ENCODE results near the gene MYCN.
"Not testable (repeated sequence)": the region's sequence is repeated elsewhere in the genome, so short reads cannot be mapped to it uniquely, and the experiment has no call there.

MYCN gene

DNA sequence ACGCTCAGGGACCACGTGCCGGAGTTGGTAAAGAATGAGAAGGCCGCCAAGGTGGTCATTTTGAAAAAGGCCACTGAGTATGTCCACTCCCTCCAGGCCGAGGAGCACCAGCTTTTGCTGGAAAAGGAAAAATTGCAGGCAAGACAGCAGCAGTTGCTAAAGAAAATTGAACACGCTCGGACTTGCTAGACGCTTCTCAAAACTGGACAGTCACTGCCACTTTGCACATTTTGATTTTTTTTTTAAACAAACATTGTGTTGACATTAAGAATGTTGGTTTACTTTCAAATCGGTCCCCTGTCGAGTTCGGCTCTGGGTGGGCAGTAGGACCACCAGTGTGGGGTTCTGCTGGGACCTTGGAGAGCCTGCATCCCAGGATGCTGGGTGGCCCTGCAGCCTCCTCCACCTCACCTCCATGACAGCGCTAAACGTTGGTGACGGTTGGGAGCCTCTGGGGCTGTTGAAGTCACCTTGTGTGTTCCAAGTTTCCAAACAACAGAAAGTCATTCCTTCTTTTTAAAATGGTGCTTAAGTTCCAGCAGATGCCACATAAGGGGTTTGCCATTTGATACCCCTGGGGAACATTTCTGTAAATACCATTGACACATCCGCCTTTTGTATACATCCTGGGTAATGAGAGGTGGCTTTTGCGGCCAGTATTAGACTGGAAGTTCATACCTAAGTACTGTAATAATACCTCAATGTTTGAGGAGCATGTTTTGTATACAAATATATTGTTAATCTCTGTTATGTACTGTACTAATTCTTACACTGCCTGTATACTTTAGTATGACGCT is 5.8 kb downstream of the MYCN start:
- no peak for DNase-seq

DNA sequence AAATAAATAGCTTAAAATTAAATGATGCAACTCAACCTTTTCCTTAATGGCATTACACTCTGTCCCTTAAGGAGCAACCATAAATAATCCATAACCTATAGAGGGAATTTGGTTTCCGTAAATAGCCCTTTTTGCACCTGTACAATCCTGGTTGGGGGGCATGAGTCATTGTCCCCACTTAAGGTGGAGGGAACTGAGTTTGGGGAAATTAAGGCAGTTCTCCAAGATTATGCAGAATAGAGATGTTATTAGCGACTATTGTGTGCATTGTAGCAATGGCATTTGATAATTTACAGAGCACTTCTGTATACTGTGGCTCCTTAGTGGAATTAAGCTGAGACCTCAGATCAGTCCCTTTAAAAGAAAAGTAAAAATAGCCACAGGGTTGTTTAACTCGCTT is 6.6 kb downstream of the MYCN start:
- no peak for DNase-seq

DNA sequence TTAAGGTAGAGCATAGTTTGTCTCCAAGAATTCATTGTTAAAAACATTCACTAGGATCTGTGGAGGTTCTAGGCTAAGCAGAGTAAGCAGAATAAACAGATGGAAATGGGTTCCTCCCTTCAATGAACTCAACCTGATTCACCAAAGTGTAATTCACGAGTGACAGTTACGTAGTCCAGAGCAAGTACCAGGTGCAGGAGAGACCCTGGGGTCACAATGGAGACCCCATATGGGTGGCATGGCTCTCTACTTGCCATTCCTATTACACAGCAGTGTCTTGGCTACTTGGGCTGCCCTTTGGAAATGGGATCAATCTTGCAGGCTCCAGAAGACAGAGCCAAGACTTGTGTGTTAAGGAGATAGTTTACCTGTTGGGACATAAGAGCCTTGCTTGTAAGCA is 7.1 kb downstream of the MYCN start:
- no peak for DNase-seq

DNA sequence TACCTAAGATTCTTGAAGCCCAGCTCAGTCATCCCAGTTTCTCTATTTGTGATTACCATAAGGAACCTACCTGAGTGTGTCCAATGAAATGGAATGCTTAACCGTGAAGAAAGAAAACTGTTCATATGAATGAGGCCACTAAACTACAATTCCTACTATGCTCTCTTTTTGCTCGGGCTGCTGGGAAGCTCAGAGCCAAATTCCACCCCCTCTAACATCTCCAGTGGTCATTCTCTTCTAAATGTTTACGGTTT is 8.3 kb downstream of the MYCN start:
- no peak for DNase-seq

DNA sequence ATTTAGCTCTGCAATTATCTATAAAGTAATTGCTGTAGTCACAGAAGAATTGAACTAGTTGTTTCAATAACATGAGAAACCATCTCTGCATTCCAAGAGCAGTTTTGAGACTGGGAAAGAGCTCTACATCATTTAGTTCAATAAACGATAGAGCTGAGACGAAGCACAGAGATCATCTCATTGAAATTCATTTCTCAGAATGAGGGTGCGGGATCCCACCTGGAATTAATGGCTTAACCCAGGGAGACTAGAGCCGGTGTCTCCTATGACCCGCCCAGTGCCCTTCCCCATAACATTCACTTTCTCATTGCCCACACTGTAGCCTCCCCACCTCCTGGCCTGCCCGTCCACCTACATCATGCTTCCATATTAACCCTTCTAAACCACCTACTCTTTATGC is 8.8 kb downstream of the MYCN start:
- no peak for DNase-seq

DNA sequence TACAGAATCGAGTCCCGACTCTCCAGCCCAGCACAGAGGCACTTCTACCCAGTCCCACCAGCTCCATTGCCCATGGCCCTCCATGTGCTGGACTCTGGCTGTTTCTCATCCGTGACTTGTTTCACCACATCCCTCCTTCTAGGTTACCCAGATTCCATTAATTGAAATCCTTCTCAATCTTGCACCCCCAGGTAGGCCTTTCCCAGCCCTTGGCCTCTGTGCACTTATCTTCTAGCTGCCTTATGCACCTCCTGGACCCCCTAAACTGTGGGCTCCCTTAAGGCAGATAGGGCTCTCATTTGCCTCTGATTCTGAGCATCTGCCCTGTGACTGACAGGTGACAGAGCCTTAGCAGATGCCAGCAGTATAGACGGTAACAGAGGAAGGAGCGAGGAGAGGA is 9.2 kb downstream of the MYCN start:
- no peak for DNase-seq

DNA sequence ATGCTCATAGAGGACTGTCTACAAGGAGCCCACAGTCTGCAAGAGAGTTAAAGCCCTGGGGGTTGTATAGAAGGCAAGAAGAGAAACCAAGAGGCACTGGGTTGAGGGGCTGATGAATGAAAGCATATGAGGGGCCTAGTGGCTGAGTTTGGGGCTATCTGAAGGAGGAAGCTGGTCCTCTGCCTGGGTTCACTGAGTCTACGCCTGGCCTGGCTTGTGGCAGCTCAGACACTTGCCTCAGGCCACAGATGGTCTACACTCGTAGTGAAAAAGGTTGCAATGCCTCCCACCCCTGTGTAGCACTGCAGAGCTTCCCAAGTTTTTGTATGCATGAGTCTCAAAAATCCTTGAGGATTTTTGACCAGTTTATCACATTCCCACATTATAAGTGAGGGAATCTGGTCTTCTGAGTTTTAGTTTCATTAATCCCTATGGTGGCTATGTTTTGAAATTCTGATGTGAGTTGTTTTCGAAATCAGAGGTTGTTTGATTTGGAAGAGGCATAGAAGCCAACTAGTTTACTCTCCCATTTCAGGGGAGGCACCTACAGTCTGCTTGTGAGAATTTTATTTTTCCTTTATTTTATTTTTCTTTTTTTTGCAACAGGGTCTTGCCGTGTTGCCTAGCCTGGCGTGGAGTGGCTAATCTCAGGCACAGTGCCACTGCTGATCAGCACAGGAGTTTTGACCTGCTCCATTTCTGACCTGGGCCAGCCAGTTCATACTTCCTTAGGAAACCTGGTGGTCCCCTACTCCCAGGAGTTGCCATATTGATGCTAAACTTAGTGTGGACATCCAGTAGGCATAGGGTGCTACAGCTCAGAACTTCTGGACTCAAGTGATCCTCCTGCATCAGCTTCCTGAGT is 10.0 kb downstream of the MYCN start:
- DNase-seq, result no peak

DNA sequence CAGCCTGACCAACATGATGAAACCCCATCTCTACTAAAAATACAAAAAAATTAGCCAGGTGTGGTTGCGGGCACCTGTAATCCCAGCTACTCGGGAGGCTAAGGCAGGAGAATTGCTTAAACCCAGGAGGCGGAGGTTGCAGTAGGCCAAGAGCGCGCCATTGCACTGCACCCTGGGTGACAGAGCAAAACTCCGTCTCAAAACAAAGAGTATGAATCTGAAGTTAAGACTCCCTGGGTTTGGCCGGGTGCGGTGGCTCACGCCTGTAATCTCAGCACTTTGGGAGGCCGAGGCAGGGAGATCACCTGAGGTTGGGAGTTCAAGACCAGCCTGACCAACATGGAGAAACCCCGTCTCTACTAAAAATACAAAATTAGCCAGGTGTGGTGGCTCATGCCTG is 11.6 kb downstream of the MYCN start:
- not testable (repeated sequence) for DNase-seq

DNA sequence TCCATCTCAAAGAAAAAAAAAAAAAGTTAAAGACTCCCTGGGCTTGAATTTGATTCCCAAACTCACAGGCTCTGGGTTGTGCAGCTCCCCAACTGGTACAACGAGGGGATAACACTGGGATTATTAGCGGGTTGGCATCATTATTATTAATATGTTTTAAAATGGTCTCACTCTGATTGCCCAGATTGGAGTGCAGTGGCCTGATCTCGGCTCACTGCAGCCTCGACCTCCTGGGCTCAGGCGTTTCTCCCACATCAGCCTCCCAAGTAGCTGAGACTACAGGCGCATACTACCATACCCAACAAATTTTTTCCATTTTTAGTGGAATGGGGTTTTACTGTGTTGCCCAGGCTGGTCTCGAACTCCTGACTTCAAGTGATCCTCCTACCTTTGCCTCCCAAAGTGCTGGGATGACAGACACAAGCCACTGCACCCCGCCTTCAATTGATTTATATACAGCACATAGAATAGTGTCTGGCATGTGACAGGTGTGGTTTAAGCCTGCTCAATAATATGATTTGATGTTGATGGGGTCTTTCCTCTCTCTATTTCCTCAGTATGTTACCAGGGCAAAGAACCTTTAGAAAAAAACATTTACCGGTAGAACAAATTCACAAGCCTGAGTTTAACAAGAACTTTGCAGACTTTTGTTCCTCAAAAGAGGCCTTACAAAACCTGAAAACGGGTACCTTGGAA is 12.2 kb downstream of the MYCN start:
- DNase-seq, result no peak

DNA sequence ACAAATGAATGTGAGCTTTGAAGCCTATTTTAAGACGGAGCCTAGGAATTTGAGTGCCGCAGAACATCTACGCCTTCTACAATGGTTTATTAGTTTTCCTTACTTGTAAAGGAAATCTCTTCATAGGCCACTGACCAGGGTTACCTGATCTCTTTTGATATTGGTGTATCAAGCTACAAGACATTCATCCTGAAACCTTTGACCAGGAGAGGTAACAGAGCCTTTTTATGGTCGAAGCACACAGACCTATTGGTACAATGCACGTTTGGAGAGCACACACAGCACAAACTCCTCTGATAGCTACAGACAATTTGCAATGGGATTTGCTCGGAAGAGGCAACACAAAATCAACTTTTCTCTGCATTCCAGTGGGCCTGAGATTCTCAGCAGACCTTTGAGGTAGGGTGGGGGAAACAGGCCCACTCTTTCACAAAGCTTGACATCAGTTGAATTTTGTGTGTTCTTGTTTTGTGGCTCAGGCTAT is 12.8 kb downstream of the MYCN start:
- DNase-seq, result no peak

DNA sequence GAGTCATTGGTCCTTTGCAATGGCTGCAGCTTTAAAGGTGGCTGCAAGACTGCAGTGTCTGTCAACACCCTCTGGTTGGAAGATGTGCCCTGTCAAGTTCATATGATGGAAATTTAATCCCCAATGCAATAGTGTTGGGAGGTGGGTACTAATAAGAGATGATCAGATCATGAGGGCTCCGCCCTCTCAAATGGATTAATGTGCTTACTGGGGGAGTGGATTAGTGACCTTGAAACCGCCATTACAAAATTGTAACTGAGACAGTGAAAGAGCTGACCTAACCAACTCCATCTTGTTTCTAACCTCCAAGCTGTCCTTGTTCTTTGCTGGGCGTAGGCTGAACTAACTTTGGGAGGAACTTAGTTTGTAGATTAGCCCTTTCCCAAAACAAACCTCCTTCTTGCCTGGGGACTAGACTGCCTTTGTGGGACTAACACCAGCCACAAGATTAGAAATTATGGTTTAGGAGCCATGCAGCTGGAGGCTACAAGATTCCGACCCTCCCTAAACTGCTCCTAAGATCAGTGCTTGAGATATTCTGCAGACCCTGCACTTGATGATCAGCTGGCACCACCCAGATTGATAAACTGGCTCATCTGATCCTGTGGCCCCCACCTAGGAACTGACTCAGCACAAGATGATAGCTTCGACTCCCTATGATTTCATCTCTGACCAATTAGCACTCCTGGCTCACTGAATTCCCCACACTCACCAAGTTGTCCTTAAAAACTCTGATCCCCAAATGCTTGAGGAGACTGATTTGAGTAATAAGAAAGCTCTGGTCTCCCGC is 13.7 kb downstream of the MYCN start:
- DNase-seq, result no peak

DNA sequence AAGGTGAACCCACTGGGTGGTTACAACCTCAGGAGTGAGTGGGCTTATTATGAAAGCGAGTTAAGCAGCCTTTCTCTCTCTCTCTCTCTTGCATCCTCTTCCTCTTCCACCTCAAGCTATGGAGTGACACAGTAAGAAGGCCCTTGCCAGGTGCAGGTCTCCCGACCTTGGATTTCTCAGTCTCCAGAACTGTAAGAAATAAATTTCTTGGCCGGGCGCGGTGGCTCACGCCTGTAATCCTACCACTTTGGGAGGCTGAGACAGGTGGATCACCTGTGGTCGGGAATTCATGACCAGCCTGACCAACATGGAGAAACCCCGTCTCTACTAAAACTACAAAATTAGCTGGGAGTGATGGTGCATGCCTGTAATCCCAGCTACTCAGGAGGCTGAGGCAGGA is 14.4 kb downstream of the MYCN start:
- no peak for DNase-seq

DNA sequence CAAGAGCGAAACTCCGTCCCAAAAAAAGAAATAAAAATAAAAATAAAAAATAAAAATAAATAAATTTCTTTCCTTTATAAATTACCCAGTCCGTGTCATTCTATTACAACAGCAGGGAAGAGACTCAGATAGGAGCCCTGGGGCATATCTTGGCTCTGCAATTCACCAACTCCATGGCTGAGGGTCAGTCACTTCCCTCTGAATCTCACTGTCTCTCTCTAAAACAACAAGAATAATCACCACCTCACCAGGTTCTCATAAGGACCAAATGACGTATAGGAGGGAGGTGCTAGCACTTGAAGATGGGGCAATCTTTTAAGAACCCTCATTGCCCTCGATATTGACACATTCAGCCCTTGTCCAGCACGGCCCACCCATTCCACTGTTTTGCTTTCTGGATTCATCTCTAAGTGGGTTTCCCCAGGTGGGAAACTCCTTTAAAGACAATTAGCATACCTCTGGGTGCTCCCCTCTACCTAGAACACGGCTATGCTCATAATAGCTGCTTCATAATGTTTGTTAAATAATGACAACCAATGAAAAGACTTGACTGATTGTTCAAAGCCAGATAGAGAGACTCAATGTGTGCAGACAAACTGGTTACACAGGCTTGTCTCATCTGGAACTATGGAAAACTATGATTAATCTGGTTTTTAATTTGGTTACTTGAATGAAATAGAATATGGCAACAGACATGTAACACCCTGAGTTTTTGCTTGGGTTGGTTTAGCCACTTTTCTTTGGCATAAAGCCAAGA is 15.1 kb downstream of the MYCN start:
- no peak for DNase-seq

DNA sequence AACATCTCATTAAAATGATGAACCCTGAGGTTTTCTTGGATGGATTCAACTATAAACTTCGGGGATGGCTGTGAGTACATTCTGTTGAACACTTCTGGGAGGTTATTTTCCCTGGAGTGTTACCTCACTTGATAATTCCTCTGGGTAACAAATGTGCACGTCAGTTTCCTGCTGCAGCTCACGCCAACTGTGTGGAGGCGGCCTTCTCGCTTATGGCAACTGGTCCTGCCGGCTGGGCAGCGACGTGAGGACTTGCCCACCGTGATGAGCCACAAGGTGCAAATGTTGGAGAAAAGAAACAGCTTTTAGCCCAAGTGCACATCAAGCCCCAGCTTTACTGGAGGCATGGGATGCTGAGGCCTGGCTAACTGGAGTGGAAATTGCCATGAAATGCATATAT is 15.9 kb downstream of the MYCN start:
- DNase-seq, result no peak

DNA sequence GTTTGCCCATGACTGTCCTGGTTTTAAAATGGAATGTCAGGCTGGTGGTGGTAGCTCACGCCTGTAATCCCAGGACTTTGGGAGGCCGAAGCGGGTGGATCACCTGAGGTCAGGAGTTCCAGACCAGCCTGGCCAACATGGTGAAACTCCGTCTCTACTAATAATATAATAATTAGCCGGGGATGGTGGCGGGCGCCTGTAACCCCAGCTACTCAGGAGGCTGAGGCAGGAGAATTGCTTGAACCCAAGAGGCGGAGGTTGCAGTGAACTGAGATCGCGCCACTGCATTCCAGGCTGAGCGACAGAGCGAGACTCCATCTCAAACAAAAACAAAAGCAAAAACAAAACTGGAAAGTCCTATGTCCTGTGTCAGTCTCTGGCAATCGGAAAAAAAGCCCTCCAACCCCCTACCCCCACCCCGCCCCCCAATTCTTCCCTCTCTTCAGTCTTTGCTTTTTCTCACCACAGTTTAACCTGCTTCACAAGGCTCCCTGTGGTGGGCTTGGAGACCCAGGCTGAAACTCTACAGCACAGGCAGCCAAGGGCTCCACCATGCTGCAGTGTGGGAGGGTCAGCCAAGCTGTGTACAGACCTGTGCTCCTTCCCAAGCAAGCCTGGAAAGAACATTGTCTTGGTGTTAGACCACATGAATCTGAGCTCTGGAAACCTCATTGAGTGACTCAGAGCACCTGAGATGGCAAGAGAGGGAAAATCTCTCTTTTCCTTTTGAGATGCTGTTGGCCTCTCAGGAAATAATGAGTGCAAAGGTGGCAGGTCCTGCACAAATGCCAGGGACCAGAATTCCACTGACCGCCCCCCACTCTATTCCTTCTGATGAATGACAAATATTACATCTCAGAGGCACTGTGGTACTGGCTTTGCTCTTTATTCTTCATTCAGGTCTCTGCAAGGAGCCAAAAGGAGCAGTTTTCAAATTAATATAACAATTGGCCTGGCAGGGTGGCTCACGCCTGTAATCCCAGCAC is 16.7 kb downstream of the MYCN start:
- no peak for DNase-seq

DNA sequence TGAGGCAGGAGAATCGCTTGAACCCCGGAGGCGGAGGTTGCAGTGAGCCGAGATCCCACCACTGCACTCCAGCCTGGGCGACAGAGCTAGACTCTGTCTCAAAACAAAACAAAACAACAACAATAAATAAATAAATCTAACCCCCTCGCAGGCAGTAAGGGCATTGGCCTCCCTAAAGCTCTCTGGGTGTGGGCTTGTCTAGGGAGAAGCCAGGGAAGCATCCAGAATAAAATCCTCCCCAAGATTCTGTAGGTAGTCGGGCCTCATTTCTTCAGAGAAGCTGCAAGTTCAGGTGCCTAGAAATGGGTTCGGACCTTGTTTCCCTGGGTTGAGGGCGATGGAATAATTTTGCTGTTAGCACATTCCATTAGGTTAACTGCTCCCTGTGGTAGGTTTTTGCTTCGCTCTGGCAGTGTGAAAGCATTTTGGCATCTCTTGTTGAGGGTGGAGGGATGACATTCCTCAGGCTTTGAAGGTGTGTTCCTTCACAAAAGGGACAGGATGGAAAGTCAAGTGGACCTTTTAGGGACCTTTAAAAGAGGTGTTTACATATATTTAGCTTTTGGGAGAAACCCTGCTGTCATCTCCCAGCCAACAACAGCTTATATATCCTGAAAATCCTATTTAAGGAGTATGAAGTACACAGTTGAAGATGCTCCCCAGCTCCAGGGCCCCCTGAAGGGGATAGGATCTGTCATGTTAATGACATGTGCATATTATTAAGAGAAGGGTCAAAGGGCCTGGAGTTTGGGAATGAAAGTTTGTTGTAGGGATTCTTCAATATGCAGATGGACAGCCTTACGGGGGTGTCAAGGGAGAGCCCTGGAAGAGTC is 17.7 kb downstream of the MYCN start:
- no peak for DNase-seq

DNA sequence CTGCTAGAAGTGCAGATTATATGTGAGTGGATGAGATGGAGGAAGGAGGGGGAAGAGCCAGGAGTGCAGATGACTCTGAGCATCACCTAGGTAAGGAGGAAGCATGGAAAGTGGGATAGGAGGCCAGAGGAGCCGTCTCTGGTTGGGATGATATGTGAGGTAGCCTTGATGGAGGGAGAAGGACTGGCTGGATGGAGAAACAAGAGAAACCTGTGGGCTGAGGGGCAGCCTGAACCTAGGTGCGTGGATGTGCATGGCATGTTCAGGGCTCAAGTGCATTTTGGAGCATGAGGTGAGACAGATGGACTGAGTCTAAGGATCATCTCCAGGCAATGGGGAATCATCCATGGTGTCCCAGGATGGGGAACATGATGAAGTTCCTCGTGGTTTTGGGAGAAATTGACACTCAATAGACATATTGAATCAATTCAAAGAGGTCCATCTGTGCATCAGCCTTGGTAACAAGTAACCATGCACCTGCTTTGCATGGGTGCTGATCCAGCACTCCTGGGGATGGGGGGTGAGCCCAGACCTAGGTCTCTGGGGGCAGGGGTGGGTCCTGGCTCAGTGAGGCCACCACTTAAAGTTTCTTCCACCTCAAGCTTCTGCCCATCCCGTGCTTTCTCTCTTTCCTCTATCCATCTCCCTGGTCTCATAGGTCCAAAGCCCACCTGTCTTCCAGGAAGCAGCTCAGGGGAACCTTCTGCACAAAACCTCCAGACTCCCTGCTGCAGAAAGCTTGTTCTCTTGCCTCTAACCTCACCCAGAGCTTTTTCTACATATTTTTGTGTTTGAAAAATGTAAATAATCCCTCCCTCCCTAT is 19.2 kb downstream of the MYCN start:
- no peak for DNase-seq

DNA sequence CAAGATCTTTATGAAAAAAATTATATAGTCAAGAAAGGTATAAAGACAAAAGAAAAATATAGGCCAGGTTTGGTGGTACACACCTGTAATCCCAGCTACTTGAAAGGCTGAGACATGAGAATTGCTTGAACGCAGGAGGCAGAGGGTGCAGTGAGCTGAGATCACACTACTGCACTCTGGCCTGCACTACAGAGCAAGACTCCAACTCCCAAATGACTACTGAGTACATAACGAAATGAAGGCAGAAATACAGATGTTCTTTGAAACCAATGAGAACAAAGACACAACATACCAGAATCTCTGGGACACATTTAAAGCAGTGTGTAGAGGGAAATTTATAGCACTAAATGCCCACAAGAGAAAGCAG is 19.8 kb downstream of the MYCN start:
- not testable (repeated sequence) for DNase-seq

All from activated gamma-delta T cell (primary cell).